Measurements from ENCODE around the gene RASGRP3.

GRCh38 chr2:33606622-33607021, 130.2 kb downstream of the RASGRP3 start:
- no peak for TF ChIP-seq POLR2A (IDR thresholded peaks at IDR 0.05; ENCODE audit: borderline replicate concordance, extremely low read depth, insufficient read depth, insufficient read length)
- TF ChIP-seq, protein P1, sequence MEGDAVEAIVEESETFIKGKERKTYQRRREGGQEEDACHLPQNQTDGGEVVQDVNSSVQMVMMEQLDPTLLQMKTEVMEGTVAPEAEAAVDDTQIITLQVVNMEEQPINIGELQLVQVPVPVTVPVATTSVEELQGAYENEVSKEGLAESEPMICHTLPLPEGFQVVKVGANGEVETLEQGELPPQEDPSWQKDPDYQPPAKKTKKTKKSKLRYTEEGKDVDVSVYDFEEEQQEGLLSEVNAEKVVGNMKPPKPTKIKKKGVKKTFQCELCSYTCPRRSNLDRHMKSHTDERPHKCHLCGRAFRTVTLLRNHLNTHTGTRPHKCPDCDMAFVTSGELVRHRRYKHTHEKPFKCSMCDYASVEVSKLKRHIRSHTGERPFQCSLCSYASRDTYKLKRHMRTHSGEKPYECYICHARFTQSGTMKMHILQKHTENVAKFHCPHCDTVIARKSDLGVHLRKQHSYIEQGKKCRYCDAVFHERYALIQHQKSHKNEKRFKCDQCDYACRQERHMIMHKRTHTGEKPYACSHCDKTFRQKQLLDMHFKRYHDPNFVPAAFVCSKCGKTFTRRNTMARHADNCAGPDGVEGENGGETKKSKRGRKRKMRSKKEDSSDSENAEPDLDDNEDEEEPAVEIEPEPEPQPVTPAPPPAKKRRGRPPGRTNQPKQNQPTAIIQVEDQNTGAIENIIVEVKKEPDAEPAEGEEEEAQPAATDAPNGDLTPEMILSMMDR (IDR thresholded peaks at IDR 0.05 in 2 of 3, conservative IDR thresholded peaks at IDR 0.05 in 1 of 3; ENCODE audit: borderline replicate concordance in 1 of 3, insufficient read depth in 1 of 3, low read depth in 2 of 3, low read length in 2 of 3) = no peak
- no peak for TF ChIP-seq ELF1 (IDR thresholded peaks at IDR 0.05; ENCODE audit: borderline replicate concordance, low read depth)
- no peak for TF ChIP-seq ATF3 (IDR thresholded peaks at IDR 0.05)
- TF ChIP-seq CEBPB (IDR thresholded peaks at IDR 0.05; ENCODE audit: low read depth) = no peak
- TF ChIP-seq EZH2 (IDR thresholded peaks at IDR 0.05) = no peak
- no peak for TF ChIP-seq TCF7L2 (IDR thresholded peaks at IDR 0.05; ENCODE audit: borderline replicate concordance, extremely low read depth, insufficient read depth, insufficient read length)

Data from HCT116 (cell line).